HG03135 (cell line): ENCODE measurements around the gene PSMD12.
"Not testable (repeated sequence)": the region's sequence is repeated elsewhere in the genome, so short reads cannot be mapped to it uniquely, and the experiment has no call there.

Experiments
- ATAC-seq: cut with Tn5 transposase; IDR thresholded peaks from one replicate; pipeline ENCODE4 v1.9.1; 2021; ENCODE audit warnings: mild to moderate bottlenecking, moderate library complexity; ENCODE audit not compliant: unreplicated experiment

PSMD12 gene

DNA sequence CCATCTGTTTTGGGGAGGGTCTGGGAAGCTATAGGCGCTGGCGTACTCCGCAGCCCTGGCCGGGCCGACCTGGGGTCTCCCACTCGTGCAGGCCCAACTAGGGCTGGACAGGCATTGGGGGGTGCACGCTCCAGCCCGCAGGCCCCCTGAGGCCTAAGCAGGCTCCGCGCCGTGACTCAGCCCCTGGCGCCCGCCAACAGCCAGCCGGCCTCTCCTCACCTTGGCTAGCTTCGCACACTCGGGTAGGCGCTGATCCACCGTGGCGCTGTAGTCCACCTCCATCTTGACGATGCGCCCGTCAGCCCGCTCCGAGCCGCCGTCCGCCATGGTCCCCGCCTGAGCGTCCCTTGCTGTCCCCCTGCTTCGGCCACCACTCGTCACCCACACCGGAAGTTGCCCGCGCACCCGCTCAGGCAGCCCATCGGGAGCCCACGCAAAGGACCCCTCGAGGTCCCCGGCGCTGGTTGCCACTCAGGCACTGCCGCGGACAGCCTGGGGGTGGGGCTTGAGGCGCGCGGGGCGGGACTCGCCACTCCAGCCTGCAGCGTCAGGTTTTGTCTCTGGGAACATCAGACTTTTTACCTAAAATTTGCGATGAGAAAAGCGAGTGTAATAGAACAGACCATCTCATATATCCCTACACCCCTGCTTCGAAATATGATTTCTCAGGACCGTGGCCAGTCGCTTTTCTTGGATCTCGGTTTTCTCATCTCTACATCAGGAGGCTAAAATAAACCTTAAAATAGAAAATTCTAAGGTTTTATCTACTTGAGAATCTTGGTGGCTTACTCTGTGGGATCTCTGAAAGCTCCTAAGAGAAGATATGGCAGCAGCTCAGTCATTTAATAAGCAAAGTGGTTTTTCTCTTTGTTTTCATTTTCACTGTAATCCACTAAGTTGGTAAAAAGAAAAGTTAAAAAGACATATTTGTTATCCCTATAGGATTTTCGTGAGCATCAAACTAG is at the start of gene PSMD12:
Gene PSMD12, minus strand, starts transcription at position 385 of the 965 bp plus-strand sequence. Its CDS starts 58 bp downstream, at position 327.
- ATAC-seq, result peak; percentile 83

DNA sequence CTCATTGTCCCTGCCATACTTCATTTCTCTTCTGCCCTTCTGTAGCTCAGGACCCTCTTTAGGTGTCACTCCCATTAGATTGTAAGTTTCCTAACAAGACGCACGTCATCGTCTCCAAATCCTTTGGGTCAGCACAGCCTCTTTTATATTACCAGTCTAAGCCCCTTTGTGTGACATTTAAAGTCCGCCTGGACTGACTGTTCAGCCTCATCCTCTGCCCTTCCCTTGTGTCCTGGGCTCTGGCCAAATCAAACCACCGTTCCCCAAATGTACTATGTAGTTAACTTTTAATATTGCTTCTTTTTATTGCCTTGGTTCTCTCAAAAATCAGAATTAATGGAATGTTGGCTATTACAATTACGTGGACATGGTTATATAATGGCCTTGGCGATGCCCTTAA is 48.9 kb upstream of the PSMD12 start:
- ATAC-seq, result no peak

DNA sequence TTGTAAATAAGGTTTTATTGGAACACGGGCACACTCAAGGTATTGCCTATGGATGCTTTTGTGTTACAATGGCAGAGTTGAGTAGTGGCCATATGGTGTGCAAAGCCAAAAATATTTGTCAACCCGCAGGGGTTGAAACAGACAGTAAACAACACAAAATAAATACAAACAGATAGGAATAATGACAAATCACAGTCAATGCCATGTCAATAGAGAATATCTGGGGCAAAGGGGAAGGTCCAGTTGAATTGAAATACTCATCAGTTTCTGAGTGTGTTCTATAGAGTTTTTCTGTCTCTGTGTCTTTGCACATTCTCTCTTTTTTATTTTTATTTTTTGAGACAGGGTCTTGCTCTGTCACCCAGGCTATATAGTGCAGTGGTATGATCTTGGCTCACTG is 48.2 kb upstream of the PSMD12 start:
- no peak for ATAC-seq

DNA sequence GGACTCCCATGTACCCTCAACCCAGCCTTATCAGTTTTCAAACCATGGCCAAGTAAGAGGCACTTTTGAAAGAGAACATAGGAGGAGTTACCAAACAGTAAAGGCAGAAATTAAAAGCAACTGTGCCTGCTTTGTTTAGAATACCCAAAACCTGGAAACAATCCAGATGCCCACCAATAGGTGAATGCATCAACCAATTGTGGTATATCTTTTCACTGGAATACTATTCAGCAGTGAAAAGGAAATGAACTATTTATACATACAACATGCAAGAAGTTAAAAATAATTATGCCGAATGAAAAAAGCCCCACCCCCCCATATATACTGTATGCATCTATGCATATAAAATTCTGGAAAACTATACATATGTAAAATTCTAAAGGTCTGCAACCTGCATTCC is 47.8 kb upstream of the PSMD12 start:
- ATAC-seq, result no peak

DNA sequence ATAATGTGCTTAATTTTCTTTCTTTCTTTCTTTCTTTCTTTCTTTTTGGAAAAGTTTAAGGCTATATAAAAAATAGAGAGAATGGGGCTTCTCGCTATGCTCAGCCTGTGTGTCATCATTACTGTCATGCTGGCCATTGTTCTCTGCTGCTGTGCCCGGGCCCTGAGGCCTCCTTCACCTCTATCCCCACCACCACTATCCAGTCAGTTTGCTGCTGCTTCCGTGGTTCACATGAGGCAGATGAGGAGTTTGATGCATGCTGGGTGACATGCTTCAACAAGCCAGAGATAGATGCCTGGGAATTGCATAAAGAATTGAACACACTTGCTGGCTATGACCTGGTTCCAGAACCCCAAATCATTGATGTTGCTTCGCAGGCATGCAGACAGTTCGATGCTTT is 47.0 kb upstream of the PSMD12 start:
- no peak for ATAC-seq

DNA sequence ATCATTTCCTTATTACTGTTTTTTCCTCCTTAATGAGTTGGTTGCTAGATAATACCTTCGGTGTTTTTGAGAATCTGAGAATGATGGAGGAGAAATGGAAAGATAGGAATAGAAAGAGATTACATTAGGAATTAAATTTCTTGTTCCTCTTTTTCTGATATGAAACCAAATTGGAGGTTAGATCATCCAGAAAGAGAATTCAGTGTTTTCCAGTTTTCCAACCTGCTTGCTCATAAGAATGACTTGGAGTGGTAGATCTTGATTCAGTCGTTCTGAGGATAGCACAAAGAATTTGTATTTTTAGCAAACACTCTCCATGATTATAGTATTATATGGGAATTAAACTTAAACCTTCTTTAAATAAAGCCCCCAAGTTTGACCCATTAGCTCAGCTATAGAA is 46.6 kb upstream of the PSMD12 start:
- no peak for ATAC-seq

DNA sequence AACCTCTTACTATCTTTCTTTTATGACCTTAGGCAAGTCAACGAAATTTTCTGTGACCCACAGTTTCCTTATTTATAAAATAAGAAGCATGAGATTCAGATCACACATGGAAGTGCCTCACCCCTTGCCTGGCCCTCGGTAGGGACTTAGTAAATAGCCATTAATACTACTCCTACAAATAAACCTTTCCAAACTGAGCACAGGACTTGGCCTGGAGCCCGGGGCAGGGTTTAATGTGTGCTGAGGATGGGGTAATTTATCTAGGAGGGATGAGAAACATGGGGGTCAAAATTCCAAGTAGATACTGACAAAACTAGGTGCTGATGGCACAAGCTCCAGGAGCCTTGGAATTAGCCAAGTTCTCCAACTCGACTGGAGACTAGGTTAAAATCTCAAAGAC is 45.7 kb upstream of the PSMD12 start:
- ATAC-seq, result no peak

DNA sequence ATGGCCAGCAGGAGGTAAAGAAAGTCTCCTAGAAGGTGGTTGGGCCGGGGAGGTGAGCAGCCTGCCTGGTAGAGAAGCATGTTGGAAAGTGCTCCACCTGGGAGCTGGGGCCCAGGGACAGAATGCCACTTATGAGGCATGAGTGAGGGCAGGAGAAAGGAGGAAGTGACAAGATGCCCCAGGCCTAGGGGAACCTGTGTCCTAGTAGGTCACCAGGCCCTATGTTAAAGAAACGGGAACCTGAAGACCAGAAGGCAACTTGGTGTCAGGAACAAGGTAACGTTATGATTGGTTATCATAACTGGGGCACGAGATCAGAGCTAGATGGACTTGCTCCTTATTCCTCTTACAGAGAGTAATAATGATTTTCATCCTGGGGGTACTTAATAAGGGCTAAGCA is 45.0 kb upstream of the PSMD12 start:
- ATAC-seq, result no peak

DNA sequence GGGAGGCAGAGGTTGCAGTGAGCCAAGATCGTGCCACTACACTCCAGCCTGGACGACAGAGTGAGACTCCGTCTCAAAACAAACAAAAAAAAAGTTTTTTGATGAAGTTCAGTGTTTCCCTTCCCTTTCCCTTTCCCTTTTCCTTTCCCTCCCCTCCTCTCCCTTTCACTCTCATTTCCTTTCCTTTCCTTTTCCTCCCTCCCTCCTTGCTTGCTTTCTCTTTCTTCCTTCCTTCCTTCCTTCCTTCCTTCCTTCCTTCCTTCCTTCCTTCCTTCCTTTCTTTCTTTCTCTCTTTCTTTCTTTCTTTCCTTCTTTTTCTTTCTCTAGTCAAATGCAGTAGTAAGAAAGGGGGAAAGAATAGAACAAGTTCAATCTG is 42.1 kb upstream of the PSMD12 start:
- ATAC-seq, result not testable (repeated sequence)

DNA sequence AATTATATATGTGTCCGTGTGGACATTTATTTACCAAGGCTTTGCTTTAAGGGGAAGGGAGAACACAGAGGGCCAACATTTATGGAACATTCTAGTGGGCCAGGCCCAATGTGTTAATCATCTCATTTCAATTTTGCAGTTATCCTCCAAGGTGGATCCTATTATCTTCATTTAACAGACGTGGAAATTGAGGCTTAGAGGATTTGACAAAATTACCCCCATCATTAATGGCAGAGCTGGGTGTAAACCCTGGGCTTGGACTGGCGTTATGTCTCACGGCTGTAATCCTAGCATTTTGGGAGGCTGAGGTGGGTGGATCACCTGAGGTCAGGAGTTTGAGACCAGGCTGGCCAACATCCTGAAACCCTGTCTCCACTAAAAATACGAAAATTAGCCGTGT is 37.1 kb upstream of the PSMD12 start:
- no peak for ATAC-seq

DNA sequence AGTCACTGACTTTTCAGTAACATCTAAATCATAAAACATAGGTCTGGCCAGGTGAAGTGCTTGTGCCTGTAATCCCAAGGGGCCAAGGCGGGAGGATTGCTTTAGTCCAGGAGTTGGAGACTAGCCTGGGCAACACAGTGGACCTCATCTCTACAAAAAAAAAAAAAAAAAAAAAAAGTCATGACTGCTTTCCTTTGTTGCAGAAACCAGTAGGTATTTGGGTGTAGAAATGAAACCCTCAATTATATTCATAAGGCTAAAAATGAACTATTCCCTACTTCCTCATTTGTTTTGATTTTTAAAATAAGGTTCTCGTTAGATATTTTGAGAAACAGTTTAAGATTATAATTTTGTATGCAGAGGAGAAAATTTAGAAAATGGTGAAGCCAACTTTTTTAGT is 36.7 kb upstream of the PSMD12 start:
- ATAC-seq, result no peak

DNA sequence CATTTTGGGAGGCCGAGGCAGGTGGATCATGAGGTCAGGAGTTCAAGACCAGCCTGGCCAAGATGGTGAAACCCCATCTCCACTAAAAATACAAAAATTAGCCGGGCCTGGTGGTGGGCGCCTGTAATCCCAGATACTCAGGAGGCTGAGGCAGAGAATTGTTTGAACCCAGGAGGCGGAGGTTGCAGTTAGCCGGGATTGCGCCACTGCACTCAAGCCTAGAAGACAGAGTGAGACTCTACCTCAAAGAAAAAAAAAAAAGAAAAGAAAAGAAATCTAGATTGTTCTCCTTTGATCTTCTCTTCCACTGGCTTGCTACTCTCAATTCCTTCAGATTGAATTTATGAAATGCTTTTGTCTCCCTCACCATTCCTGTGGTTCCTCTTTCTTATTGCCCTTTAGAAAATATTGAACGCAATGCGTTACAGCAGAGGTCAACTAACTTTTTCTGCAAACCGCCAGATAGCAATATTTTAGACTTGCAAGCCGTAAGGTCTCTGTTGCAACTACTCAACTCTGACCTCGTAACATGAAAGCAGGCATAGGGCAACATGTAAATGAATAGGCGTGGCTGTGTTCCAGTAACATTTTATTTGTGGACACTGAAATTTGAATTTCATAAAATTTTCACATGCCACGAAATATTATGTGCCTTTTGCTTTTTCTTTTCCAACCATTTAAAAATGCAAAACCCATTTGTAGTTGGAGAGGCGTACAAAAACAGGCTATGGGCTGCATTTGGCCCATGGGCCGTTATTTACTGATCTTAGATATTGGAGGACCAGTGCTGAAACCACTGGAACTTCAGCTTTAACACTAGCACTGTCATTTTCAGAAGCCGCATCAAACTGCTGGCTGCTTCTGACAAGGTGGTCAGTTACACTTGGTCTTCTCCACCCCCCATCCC is 35.5 kb upstream of the PSMD12 start:
- ATAC-seq, result no peak

DNA sequence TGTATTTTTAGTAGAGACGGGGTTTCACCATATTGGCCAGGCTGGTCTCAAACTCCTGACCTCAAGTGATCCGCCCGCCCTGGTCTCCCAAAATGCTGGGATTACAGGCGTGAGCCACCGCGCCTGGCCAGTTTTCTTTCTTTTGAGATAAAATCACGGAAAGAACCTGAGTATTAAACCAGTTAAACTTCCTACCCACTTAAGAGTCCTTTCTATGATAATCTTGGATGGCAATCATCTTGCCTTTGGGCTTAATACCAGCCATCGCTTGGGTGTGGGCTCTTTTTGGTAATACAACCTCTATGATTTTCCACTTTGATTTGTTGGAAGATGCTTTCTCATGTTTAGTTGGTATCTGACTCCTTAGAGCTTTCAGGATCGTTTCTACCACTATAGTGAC is 34.7 kb upstream of the PSMD12 start:
- no peak for ATAC-seq

DNA sequence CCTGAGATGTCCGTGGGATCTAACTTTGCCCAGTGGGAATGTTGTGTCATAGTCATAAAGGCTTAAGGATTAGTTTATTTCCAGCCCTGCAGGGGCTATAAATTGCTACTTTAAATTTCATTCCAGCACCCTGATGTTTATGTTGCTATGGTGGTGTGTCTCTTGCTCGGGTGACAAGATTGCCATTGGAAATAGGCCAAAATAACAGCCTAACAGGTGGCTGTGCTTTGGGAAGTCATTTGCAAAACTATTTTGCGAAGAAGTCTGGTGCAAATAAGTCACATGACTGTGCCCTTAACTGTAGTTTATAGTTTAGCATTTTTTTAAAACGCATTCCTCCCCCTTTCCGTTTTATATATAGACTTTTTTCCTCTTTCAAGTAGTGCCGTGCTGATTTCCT is 33.8 kb upstream of the PSMD12 start:
- no peak for ATAC-seq

DNA sequence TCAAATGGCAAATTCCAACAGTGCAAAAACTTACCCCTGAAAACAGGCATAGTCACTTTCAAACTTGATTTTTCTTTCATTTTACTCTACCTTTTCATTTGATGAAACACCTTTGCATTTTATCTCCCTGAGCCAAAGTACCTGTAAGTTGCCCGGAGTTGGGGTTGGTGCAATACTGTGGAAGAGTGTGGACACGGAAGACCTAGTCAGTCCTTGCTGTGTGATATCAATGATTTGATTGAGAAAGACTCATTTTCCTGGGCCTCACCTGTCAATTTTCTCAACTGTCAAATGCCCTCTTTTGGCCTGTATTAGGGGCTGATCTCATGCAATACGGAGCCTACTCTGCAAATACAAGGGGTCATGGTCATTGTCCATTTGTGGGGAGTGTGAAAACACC is 33.3 kb upstream of the PSMD12 start:
- no peak for ATAC-seq

DNA sequence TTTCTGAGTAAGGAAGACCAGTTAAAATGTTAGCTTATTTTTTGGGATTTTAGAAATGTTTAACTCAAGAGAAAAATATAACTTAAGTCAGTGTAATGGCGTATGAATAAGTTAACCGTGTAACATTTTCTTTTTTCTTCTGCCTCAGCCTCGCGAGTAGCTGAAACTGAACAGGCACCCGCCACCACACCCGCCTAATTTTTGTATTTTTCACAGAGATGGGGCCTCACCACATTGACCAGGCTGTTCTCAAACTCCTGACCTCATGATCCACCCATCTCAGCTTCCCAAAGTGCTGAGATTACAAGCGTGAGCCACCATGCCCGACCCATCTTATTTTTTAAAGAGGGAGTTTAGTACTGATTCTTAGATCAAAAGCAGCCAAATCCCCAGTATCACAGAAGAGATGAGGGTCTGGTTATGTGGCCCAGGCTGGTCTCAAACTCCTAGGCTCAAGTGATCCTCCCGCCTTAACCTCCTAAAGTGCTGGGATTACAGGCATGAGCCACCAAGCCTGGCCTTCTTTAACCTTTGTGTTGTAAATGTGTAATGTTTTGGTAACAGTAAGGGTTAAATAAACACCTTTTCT is 27.5 kb upstream of the PSMD12 start:
- ATAC-seq, result no peak

DNA sequence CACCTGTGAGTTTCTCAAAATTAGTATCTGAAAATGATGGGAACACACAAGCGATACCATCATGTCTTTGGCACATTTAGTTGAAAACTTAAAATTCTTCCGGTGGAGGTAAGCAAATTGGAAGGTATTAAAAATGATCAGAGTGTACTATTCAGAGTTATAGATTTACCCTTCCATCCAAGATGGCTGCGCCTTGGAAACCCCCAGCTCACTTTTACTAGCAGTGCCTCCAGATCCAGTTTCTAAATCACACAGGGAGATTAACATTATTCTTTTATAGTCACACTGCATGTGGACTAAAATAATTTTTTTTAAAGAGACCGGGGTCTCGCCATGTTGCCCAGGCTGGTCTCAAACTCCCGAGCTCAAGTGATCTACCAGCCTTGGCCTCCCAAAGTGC is 25.7 kb upstream of the PSMD12 start:
- no peak for ATAC-seq

DNA sequence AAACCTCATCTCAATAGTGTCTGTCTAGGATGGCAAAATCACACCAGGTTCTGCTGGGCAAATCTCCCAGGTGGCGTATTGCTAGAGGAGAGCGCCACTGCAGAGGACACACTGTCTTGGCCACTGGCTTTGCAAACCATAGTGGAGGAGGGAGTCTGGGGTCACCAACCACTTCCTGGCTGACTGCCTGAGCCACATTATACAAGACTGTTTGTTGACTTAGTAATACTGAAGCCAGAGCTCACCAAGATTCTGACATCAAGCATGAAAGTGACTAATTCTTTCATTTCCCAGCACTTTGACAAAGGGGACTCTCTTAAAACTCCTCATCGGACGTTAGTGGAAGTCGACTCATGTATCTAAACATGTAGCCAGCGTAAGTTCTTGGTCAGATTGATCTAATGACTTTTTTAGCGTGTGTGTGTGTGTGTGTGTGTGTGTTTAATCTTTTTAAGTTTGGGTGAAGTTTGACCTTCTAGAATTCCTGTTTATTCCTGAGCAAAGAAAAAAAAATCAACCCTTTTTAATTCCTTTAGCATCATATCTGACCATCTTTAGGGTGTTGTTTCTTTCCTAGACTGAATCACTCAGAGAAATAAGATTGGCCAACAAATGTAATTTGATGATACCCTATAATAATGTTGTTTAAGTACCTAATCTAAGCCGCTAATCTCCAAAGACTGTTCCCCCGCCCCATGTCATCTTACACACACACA is 24.4 kb upstream of the PSMD12 start:
- ATAC-seq, result peak; percentile 92

DNA sequence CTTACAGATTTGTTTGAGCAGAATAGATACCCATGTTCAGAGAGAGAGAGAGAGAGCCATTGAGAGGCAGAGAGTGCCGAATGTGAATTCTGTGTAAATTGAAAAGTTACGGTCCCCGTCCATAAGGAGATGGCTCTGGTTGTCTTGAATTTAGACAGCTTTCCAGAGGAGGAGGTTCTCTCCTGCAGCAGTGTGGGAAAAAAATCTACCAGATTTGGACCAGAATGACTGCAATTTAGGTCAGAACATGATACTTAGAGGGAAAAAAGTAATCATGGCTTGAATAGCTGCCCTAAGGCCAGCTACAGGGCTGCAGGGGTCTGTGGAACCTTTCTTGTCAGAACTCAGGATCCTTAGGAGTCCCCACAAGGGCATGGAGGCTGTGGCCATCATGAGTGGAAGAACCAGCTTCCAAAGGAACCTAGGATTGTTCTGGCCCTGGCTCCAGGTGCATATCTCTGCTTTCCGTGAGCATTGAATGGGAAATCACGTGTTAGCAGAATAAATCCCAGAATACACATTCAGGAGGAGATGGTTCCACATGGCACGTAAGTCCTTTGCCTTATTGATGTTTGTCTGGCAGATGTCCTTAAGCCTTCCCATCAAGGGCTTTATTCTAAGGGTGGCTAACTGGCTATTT is 23.7 kb upstream of the PSMD12 start:
- ATAC-seq, result no peak

DNA sequence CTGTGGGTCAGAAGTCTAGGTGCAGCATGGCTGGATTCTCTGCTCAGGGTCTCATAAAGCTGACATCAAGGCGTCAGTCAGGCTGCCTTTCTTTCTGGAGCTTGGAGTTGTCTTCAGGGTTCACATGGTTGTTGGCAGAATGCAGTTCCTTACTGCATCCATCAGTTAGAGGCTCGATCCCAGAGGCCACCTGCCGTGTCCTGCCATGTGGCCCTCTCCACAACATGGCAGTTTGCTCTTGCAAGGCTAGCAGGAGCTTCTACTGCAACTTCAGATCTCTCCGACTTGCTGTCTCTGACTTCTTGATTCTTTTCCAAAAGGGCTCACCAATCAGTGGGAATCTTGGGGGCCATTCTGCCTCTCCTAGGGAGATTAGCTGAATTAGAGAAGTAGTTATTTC is 22.6 kb upstream of the PSMD12 start:
- ATAC-seq, result no peak
